Stimulated activated naive CD8-positive, alpha-beta T cell treated with anti-CD3 and anti-CD28 coated beads, Interleukin-15, Interleukin-2, amounts not matched to agents 100 U/mL and 50 U/mL, for 24 hours (primary cell): ENCODE data around the gene SETD2.

Experiments used
- ATAC-seq: fragments of 150-1000 bp; cut with Tn5 transposase; one replicate; pipeline ENCODE4 v1.10.0; 2021
- DNase-seq: peaks from one replicate; pipeline ENCODE4 v3.0.0; 2021

SETD2 gene

GRCh38 chr3:46984591-46985459 is 179.1 kb downstream of the SETD2 start:
- DNase-seq (no peak), ATAC-seq (no peak)

GRCh38 chr3:46982546-46982945 is 181.4 kb downstream of the SETD2 start:
- no peak for ATAC-seq
- no peak for DNase-seq

GRCh38 chr3:46981932-46982471 is 181.9 kb downstream of the SETD2 start:
- DNase-seq (no peak), ATAC-seq (no peak)

GRCh38 chr3:46979958-46980497 is 183.9 kb downstream of the SETD2 start:
- ATAC-seq (peak; percentile 6), DNase-seq (peak; percentile 47)

- DNase-seq = peak; percentile 97
Measured at GRCh38 chr3:46978985-46979944, 184.6 kb downstream of the SETD2 start, which contains the start of gene NBEAL2. NBEAL2 (plus strand) TSS chr3:46979666; CDS start chr3:46979862, 196 bp downstream.

GRCh38 chr3:46978381-46978780 is 185.5 kb downstream of the SETD2 start:
- DNase-seq (no peak), ATAC-seq (no peak)

More at GRCh38 chr3:46978985-46979944, 184.6 kb downstream of the SETD2 start, which contains the start of gene NBEAL2:
- peak; percentile 87 for ATAC-seq

GRCh38 chr3:46977811-46978195 is 186.1 kb downstream of the SETD2 start:
- DNase-seq = no peak
- no peak for ATAC-seq

- ATAC-seq = peak; percentile 84
- DNase-seq = peak; percentile 90
Measured at GRCh38 chr3:46976326-46977190, 187.4 kb downstream of the SETD2 start, which contains the start of gene CCDC12. CCDC12 (minus strand) TSS chr3:46976745; CDS start chr3:46976732, 13 bp downstream.

GRCh38 chr3:46974421-46975171 is 189.3 kb downstream of the SETD2 start:
- DNase-seq = no peak
- ATAC-seq = no peak

- ATAC-seq (no peak), DNase-seq (no peak)
Measured at GRCh38 chr3:46972396-46972795, 191.5 kb downstream of the SETD2 start.

GRCh38 chr3:46971742-46972141 is 192.2 kb downstream of the SETD2 start:
- no peak for DNase-seq
- ATAC-seq = no peak

GRCh38 chr3:46971151-46971550 is 192.8 kb downstream of the SETD2 start:
- DNase-seq = no peak
- ATAC-seq = no peak

- no peak for ATAC-seq
- DNase-seq = no peak
Measured at GRCh38 chr3:46970391-46971091, 193.4 kb downstream of the SETD2 start.

GRCh38 chr3:46968783-46969428 is 195.0 kb downstream of the SETD2 start:
- DNase-seq = no peak
- no peak for ATAC-seq

GRCh38 chr3:46966811-46967210 is 197.1 kb downstream of the SETD2 start:
- ATAC-seq (peak; percentile 25), DNase-seq (no peak)
